HepG2 (cell line): Measurements from ENCODE around the gene MGAT5. TPM values are rescaled to one million over a fixed set of nuclear protein-coding genes. Genes with fewer than 3 reads are reported as not detected.

ENCODE experiments used
- ATAC-seq: fragments of 200-7000 bp; cut with Tn5 transposase; 3 replicates; pipeline ENCODE4 v1.9.1; 2020; ENCODE audit warnings: mild to moderate bottlenecking, moderate library complexity
- BruUV-seq: library from RNA; stranded (reverse); fragments of 400-500 nt; replicated peaks from 2 replicates; lab custom pipeline; 2021; lab: Mats Ljungman, UMichigan
- CTCF ChIA-PET: fragments of 300-600 bp; formaldehyde crosslinking; extraction: SDS; loops from one replicate; lab custom pipeline; 2021; ENCODE audit warnings: low total read pairs, inconsistent platforms, low intra/inter-chr PET ratio; lab: Yijun Ruan, JAX
- POLR2A ChIA-PET: fragments of 350-600 bp; sonication (Branson Sonifier 250); formaldehyde crosslinking; loops from one replicate; lab custom pipeline; 2020; ENCODE audit warnings: antibody characterized with exemption, inconsistent platforms; lab: Yijun Ruan, JAX
- DNase-seq: peaks from one replicate; pipeline ENCODE4 v3.0.0-alpha.2; 2015; ENCODE audit warnings: low spot score
- FAIRE-seq: peaks from 3 replicates; lab custom pipeline; 2011; peaks lifted over from hg19 to GRCh38; lab: Jason Lieb, UNC
- H2AFZ ChIP-seq: one replicate; pipeline ENCODE4 v1.6.1; 2011; ENCODE audit warnings: low read length, inconsistent platforms
- H3K27ac ChIP-seq: fragments of 300-600 bp; 3 replicates; pipeline ENCODE4 v1.8.0; 2011; ENCODE audit warnings: mixed run types, mild to moderate bottlenecking, mixed read lengths, low read length, inconsistent platforms; ENCODE audit not compliant: insufficient read depth; ENCODE audit errors: extremely low read length
- H3K27me3 ChIP-seq, 2 experiments: fragments of 200-600 bp in 1 of 2; 2 replicates in 1 of 2; 3 replicates in 1 of 2; pipeline versions ENCODE4 v1.6.0 to v1.8.0; 2011; ENCODE audit warnings: low read length in 2 of 2, mild to moderate bottlenecking in 2 of 2, moderate library complexity in 2 of 2, inconsistent platforms in 1 of 2; ENCODE audit not compliant: insufficient read depth in 2 of 2, control insufficient read depth in 1 of 2
- H3K36me3 ChIP-seq, 2 experiments: fragments of 200-600 bp in 1 of 2; replicated peaks in 1 of 2; 2 replicates in 1 of 2; 3 replicates in 1 of 2; pipeline versions ENCODE4 v1.5.1 to v1.8.0; 2011; ENCODE audit warnings: low read length in 2 of 2, inconsistent platforms in 1 of 2; ENCODE audit not compliant: insufficient read depth in 2 of 2, control insufficient read depth in 1 of 2
- H3K4me1 ChIP-seq: 2 replicates; pipeline ENCODE4 v1.5.1; 2012; ENCODE audit warnings: low read length, inconsistent platforms; ENCODE audit not compliant: insufficient read depth
- H3K4me2 ChIP-seq: 2 replicates; pipeline ENCODE4 v1.6.0; 2011; ENCODE audit warnings: low read depth, low read length, inconsistent platforms
- H3K4me3 ChIP-seq, 3 experiments: fragments of 200-600 bp in 1 of 3; sonication (generic), shearing (Covaris generic) in 1 of 3; replicated peaks in 1 of 3; 2 replicates each; pipeline ENCODE4 v1.5.1; 2011 to 2016; ENCODE audit warnings: low read length in 3 of 3, inconsistent platforms in 2 of 3, low read depth in 2 of 3, mild to moderate bottlenecking in 2 of 3, control low read depth in 1 of 3, mixed read lengths in 1 of 3; ENCODE audit not compliant: insufficient read depth in 1 of 3
- H3K79me2 ChIP-seq: one replicate; pipeline ENCODE4 v1.6.1; 2011; ENCODE audit warnings: low read length, inconsistent platforms; ENCODE audit not compliant: insufficient read depth
- H3K9ac ChIP-seq: 2 replicates; pipeline ENCODE4 v1.6.0; 2011; ENCODE audit warnings: mild to moderate bottlenecking, low read depth, low read length, inconsistent platforms; ENCODE audit not compliant: insufficient read depth
- H3K9me3 ChIP-seq: 2 replicates; pipeline ENCODE4 v1.5.1; 2012; ENCODE audit warnings: mild to moderate bottlenecking, low read length
- H4K20me1 ChIP-seq: 2 replicates; pipeline ENCODE4 v1.6.0; 2011; ENCODE audit warnings: inconsistent platforms, mild to moderate bottlenecking, low read length, moderate library complexity; ENCODE audit not compliant: insufficient read depth
- CAMTA2 ChIP-seq: sonication (generic); formaldehyde crosslinking; IDR thresholded peaks from 2 replicates; pipeline ENCODE4 v1.4.0; 2020; ENCODE audit warnings: mild to moderate bottlenecking, missing genetic modification reagents, borderline replicate concordance
- MEF2D ChIP-seq: sonication (generic); formaldehyde crosslinking; IDR thresholded peaks from 2 replicates; pipeline ENCODE4 v1.5.1; 2020; ENCODE audit warnings: mild to moderate bottlenecking, missing genetic modification reagents
- MEIS2 ChIP-seq: sonication (generic); formaldehyde crosslinking; IDR thresholded peaks from 2 replicates; pipeline ENCODE4 v1.9.0; 2021; ENCODE audit warnings: mild to moderate bottlenecking, missing genetic modification reagents
- NFAT5 ChIP-seq: sonication (generic); formaldehyde crosslinking; IDR thresholded peaks from 2 replicates; pipeline ENCODE4 v1.4.0; 2020; ENCODE audit warnings: missing genetic modification reagents
- SP1 ChIP-seq, 2 experiments: fragments of 450-650 bp in 1 of 2; sonication (generic) in 1 of 2; formaldehyde crosslinking in 1 of 2; IDR thresholded peaks; 2 replicates each; pipeline versions ENCODE4 v1.4.0 to v1.6.1; 2016 to 2020; ENCODE audit warnings: missing genetic modification reagents in 1 of 2
- TCF12 ChIP-seq, 2 experiments: fragments of 450-650 bp in 1 of 2; sonication (generic) in 1 of 2; formaldehyde crosslinking in 1 of 2; IDR thresholded peaks; 2 replicates each; pipeline versions ENCODE4 v1.6.1 to v1.8.0; 2017 to 2022; ENCODE audit warnings: antibody characterized with exemption in 1 of 2, mild to moderate bottlenecking in 1 of 2, missing genetic modification reagents in 1 of 2, moderate library complexity in 1 of 2
- ZNF468 ChIP-seq: sonication (generic); formaldehyde crosslinking; IDR thresholded peaks from 2 replicates; pipeline ENCODE4 v1.8.0; 2022; ENCODE audit warnings: mild to moderate bottlenecking, moderate library complexity, missing genetic modification reagents
- WGBS: methylation state at CpG from one replicate; pipeline ENCODE4 v1.1.6; 2017; ENCODE audit warnings: low lambda C conversion rate; 5-methylcytosine and 5-hydroxymethylcytosine counted together
- in situ Hi-C: cut with HindIII; loops from 2 replicates; pipeline ENCODE4 v1.10.0; 2017; ENCODE audit warnings: low pct_unique_long_range_greater_than_20kb; ENCODE audit not compliant: extremely low pct_ligation_motif_present
- intact Hi-C: fragments of 100-400 bp; cut with micrococcal nuclease; formaldehyde crosslinking; loops from one replicate; pipeline ENCODE4 v1.10.0; 2022; ENCODE audit not compliant: unreplicated experiment
- polyA plus RNA-seq, 8 experiments: library from polyadenylated mRNA; depleted of rRNA in 3 of 8; stranded (reverse) in 7 of 8; unstranded in 1 of 8; fragments of >200 nt; fragmentation: Illumina TruSeq in 4 of 8; extraction: Trizol in 4 of 8; gene quantifications; 2 replicates each; pipeline versions ENCODE4 v1.2.1 to v1.2.3, GENCODE V29; 2011 to 2016; ENCODE audit warnings: low read depth in 4 of 8, missing spikeins in 1 of 8, mixed read lengths in 1 of 8; ENCODE audit not compliant: insufficient read depth in 1 of 8
- total RNA-seq, 5 experiments: library from RNA; depleted of rRNA; stranded (reverse); fragments of >200 nt; fragmentation: Illumina TruSeq; extraction: Trizol; gene quantifications; 2 replicates each; pipeline ENCODE4 v1.2.3, GENCODE V29; 2016; ENCODE audit warnings: low read depth in 1 of 5
- TF ChIP-seq, protein P1 (sequence below): sonication (generic); formaldehyde crosslinking; IDR thresholded peaks from 2 replicates; pipeline ENCODE4 v1.8.1; 2023; ENCODE audit warnings: mild to moderate bottlenecking, missing genetic modification reagents

Gene MGAT5
- total and polyA plus RNA-seq, 2 of the 13 experiments (the other 11 are each of a cell fraction or from before 2014, with no cell fraction given): 33.1 to 60.2 TPM

- TF ChIP-seq MEF2D (CRISPR knock-in tag): no peak
These were observed 48.0 kb downstream of the MGAT5 start (continued) for GRCh38 chr2:134301928-134302260.

GRCh38 chr2:134304394-134305108 is 50.7 kb downstream of the MGAT5 start:
- H2AFZ ChIP-seq: no peak overlapping the region
- ATAC-seq: no peak
- DNase-seq: no peak
- no peak for FAIRE-seq
- H3K27ac ChIP-seq: no peak overlapping the region
- no peak overlapping the region for H3K9ac ChIP-seq
- in situ Hi-C loops (no loop called here), intact Hi-C loops (no loop called here)
- no peaks in the 10 kb centered on the region for H3K27me3 ChIP-seq
- 63% methylated on average over 3 of the region's 3 CpGs for WGBS
- no peaks in the 10 kb centered on the region for H4K20me1 ChIP-seq
- H3K36me3 ChIP-seq: no peaks in the 10 kb centered on the region
- no peak overlapping the region for H3K4me3 ChIP-seq
- CTCF ChIA-PET: no interaction called here
- POLR2A ChIA-PET: no interaction called here
- H3K4me1 ChIP-seq: peaks cover 21% of the 10 kb centered on the region
- TF ChIP-seq, protein P1, sequence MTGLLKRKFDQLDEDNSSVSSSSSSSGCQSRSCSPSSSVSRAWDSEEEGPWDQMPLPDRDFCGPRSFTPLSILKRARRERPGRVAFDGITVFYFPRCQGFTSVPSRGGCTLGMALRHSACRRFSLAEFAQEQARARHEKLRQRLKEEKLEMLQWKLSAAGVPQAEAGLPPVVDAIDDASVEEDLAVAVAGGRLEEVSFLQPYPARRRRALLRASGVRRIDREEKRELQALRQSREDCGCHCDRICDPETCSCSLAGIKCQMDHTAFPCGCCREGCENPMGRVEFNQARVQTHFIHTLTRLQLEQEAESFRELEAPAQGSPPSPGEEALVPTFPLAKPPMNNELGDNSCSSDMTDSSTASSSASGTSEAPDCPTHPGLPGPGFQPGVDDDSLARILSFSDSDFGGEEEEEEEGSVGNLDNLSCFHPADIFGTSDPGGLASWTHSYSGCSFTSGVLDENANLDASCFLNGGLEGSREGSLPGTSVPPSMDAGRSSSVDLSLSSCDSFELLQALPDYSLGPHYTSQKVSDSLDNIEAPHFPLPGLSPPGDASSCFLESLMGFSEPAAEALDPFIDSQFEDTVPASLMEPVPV (CRISPR knock-in tag): no peak
- no peak for TF ChIP-seq MEIS2
- TF ChIP-seq ZNF468 (CRISPR knock-in tag): no peak
- TF ChIP-seq SP1 (IDR thresholded peaks at IDR 0.05): no peak
- TF ChIP-seq SP1 (CRISPR knock-in tag; IDR thresholded peaks at IDR 0.05): no peak
- no peak for TF ChIP-seq TCF12 (IDR thresholded peaks at IDR 0.05)
- TF ChIP-seq TCF12 (CRISPR knock-in tag; IDR thresholded peaks at IDR 0.05): no peak
- no peak for TF ChIP-seq CAMTA2 (CRISPR knock-in tag)
- no peak for TF ChIP-seq NFAT5 (CRISPR knock-in tag)
- BruUV-seq: no TSS peak
- no peaks in the 10 kb centered on the region for H3K79me2 ChIP-seq
- no peak overlapping the region for H3K4me2 ChIP-seq
- no peaks in the 10 kb centered on the region for H3K9me3 ChIP-seq
